Hematopoietic multipotent progenitor cell treated with erythropoietin and hydrocortisone succinate and interleukin-3 and kit ligand, for 6 days (in vitro differentiated cells): ENCODE results near the gene ENOX1.

Experiments
- DNase-seq: peaks from one replicate; pipeline ENCODE4 v3.0.0-alpha.2; 2015

ENOX1 gene

DNA sequence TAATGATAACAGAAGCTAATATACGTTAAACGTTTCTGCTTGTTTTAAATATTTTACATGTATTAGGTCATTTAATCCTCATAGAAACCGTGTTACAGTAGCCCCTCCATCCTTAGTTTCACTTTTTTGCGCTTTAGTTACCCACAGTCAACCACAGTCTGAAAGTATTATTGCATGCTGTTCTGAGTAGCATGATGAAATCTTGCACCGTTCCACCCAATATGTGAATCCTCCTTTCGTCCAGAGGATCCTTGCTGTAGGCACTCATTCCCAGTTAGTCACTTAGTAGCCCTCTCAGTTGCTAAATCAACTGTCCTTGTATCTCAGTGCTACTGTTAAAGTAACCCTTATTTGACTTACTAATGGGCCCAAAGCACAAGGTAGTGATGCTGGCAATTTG is 257.8 kb downstream of the ENOX1 start:
- DNase-seq = no peak

DNA sequence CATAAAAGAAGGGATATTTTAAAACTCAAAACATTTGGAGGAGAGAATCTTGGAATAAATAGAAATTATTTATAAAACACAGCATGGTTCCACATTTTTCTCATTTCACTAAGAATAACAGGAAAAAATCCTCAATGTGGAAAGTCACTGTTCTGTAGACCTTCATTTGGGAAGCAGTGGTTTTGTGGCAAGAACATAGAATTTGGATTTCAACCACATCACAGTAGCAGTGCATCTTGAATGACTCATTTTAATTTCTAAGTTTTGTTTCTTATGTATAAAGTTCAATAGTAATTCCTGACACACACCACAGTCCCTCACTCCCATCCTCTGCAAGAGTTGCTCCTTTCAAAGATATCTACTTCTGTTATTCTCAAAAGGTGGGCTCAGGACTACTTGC is 264.0 kb downstream of the ENOX1 start:
- no peak for DNase-seq

DNA sequence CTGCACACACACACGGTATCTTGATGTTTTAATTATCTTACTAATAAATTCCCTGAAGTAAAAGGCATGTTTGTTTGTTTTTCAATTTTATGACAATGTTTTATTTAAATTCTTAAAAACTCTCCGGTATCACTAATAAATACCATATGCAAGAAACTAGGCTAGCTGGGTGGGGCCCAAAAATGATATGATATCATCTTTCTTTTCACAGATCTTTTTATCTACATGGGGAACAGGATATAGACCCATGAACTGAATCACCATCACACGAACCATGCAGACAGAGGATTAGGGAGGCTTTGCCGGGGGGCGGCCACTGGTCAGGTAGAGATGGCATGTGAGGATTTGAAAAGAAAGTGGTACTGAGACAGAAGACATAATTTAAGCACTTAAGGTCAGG is 266.4 kb downstream of the ENOX1 start:
- DNase-seq = no peak

DNA sequence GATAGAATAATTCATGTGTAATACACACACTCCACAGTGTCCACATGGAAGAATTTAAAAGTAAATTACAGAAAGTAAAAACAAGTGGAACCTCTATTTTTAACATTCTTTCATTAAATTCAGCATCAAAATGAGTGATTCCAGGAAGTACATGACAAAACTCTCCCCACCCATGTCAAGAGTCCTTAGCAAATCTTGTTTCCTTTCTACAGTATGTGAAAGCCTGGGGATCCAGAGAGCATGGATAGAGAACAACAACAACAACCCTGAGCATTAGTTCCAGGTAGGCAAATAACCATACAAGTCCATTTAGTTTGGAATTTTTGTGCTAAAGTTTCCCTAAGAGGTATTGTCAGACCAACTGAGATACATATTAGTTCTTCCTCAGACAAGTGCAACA is 267.9 kb downstream of the ENOX1 start:
- no peak for DNase-seq

DNA sequence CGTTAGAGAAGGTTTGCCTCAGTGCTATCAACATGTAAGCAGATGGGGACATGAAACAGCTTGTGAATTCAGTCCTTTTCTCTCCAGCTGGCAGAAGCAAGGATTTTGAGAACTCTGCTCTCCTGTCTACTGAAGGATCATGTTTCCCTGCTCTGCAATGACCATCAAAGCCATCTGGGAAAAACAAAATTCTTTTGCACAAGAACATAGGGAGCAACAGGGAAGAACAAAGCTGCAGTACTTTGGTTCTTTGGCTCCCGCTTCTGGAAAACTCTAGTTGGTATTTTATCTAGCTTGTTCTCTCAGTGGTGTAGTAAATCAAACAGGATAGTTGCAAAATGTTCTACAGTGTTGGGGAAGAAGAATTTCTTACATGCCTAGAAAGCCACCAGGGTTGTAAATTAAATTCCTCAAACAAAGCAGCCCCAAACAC is 270.4 kb downstream of the ENOX1 start:
- no peak for DNase-seq

DNA sequence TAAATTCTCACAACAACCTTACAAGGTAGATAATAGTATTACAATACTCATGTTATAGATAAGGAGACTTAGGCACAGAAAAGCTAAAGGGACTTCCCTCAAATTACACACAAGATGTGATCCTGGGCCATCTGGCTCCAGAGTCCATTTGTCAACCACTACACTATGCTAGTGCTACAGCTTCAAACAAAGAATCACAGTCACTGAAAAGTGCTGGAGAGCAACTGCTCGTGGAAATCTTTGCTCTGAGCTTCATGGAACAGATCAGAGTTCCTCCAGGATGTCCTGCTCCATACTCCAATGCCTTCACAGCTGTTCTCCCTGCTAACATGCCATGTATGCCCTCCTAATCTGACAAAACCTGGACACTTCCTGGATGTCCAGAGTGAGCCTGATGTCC is 271.2 kb downstream of the ENOX1 start:
- no peak for DNase-seq

DNA sequence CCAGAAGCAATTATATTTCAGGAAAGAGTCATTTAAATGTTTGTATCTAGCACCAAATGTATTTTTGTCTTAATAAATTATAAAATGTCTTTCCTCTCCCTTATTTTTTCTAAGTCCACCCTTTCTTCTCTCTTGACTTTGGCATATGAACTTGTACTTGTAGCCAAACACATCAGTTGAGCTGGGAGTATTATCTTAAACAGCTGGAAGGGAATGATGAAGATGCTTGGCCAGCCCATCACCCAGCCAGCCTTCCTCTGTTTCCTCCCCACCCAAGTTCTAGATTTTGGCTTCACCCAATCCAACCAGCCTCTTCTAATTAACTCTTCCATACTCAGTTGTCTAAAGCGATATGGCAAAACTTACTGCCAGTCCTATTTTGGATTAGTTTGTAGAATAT is 272.5 kb downstream of the ENOX1 start:
- no peak for DNase-seq

DNA sequence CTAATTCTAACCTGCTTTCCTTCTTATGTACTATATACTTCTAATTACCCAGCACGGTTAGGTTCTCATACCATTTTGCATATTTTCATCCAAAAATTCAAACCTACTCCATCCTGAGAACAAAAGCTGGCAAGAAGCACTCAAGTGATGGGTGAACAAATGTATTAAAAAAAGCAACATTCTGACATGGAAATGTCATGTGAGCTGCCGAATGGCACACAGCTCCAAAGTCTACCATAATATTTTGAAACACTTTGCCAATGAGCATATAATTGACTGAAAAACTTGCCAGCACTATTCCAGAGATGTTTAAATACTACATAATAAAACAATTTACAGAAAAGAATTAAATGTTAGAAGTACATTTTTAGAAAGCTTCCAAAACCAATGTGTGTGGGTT is 274.6 kb downstream of the ENOX1 start:
- no peak for DNase-seq

DNA sequence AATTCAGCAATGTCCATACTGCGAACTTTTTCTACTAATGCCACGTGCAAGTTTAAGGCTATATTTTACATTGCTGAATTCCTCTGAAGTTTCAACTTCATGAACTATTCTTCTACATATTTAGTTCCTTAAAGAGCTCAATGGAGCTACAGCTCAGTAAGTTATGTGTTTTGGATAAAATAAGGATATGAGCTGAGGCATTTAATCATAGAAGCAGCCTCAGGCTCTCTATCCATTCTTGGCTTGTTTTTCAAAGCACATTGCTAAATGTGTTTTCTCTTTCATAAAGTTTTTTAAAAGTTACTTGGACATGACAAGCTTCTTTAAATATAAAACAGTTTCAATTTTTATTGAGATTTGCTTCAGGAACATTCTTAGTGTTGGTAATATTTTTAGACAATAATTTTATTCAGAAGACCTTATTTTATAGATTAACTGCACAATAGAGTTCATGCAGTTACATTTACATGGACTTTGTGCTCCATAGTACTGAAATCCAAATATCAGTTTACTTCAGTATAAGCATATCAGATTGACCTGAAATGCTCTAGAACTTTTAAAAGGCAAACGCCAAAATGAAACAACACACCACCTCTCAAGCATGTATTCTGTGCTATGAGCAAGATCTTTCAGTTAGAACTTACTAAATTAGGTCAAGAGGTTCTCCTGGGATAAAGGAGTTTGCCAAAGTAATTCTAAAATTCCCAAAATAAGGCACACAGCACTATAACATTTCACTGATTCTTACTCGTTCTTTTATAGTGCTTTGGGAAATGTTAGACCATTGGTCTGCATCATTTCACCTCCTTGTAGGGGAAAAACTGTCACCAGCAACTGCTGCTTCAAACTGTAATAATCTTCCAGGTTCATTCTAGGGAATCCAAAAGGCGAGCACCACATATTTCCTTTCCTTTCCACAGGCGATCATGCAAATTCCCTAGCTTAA is 275.5 kb downstream of the ENOX1 start:
- no peak for DNase-seq

DNA sequence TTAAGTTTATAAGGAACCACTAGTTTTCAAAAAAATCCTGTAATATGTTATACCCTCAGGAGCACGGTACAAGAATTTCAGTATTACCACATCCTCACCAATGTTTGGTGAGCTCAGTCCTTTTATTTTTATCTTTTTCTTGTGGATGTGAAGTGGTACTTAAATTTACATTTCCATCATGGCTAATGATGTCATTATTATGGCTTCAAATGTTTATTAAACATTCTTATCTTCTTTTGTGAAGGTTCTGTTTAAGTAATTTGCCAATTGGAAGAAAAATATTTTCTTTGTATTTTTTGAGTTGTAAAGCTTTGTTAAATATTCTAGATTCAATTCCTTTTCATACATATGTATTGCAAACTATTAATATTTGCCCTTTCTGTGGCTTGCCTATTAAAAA is 291.0 kb downstream of the ENOX1 start:
- no peak for DNase-seq

DNA sequence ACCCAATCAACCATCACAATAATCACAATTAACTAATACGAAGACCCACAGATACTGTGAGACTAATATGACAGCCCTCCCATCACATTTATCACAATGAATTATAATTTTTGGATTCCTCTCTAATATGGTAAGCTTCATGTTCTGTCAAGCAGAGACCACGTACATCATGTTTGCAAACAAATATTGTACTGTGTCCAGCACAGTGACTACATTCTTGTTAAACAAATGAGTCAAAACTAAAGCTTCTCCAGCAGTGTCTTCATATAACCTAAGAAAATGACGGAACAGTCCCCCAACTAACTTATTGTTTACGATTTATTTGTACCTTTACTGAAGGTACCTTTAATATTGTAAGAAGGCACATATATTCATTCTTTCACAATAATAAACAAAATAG is 292.6 kb downstream of the ENOX1 start:
- DNase-seq = no peak

DNA sequence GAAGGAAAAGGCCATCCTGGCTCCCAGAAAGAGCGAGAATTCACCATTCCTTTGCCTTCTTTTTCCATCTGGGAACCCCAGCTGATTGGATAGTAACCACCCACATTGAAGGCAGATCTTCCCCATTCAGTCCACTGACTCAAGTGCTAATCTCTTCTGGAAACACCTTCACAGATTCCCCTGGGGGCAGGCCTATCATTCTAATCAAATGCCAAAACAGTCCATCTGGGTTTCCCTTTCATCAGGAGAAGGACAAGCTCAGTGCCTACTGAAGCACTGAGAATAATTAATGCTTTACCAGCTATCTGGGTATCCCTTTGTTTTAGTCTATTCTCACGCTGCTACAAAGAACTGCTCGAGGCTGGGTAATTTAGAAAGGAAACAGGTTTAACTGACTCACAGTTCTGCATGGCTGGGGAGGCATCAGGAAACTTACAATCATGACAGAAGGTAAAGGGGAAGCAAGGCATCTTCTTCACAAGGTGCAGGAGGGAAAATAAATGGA is 293.2 kb downstream of the ENOX1 start:
- no peak for DNase-seq

DNA sequence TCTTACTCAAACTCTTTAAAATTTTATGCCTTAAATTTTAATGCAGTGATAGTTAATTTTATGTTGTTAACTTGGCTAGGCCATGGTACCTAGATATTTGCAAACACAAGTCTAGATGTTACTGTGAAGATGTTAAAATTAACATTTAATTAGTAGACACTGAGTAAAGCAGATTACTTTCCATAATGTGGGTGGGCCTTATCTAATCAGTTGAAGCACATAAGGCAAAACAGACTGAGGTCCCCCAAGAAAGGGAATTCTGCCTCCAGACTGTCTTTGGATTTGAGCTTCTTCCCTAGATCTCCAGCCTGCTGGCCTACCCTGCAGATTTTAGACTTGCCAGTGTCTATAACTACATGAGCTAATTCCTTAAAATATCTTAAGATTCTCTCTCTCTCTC is 294.0 kb downstream of the ENOX1 start:
- DNase-seq = no peak

DNA sequence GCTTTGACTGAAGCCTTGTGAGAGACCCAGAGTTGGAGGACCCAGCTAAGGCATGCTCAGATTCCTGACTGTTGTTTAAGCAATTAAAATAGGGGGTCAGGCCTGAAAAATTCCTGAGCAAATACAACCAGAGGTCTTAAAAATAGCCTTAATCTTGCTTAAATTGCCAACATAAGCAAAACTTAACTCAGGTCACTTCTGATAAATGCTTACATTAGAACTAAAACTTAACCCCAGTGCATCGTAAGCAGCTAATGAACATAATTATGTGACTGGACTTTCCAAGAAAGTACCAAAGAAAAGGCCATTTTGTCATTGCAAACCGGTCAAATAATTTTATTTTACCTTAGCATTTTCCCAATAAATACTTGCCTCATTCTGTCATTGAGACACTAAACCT is 294.5 kb downstream of the ENOX1 start:
- DNase-seq = no peak

DNA sequence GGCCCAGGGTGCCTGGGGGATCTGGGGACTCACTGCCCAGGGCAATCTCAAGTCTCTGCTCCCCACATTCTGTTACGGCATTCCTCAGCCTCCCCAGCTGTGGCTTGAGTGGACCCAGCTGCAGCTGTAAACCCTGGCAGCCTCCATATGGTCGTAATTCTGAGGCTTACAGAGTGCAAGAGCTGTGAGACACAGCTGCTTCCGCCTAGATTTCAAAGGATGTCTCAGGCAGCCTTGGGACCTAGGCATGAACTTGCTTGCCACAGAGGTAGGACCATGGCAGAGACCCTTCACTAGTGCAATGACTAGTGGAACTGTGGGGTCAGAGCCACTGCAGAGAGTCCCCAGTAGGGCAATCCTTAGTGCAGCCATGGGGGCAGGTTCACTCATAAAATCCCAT is 297.5 kb downstream of the ENOX1 start:
- no peak for DNase-seq

DNA sequence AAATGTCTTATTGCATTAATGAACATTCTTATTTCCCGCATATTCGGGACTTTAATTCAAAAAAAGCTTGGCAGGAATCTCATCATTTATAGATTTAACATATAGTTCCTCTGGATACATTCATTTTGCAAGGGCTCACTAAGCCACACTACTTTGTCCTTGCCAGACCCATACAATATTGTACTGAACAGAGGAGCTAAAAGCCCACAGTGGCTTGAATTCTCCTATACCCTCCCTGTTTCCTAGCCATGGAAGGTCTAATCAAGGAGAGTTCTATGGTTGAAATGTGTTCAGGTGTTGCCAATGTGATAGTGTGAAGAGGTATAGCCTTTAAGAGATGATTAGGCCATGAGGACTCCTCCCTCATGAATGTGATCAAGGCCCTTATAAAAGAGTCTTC is 298.9 kb downstream of the ENOX1 start:
- no peak for DNase-seq

DNA sequence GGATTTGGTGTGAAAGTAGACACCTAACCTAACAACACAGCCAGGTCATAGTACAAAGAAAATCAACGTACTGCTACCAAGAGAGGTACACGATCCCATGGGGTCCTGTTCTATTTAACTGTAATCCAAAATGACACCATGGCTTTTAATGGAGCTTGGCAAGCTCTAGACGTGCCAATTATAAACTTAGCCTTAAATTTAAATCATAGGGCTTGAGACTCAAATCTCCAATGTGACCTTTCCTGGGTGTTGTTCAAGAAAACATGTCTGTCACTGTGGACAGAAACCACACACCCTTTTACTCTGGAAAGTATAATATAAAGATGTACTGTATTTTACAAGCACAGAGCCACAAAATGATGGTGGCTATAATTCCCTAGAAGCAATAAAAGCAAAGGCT is 299.3 kb downstream of the ENOX1 start:
- DNase-seq = no peak

DNA sequence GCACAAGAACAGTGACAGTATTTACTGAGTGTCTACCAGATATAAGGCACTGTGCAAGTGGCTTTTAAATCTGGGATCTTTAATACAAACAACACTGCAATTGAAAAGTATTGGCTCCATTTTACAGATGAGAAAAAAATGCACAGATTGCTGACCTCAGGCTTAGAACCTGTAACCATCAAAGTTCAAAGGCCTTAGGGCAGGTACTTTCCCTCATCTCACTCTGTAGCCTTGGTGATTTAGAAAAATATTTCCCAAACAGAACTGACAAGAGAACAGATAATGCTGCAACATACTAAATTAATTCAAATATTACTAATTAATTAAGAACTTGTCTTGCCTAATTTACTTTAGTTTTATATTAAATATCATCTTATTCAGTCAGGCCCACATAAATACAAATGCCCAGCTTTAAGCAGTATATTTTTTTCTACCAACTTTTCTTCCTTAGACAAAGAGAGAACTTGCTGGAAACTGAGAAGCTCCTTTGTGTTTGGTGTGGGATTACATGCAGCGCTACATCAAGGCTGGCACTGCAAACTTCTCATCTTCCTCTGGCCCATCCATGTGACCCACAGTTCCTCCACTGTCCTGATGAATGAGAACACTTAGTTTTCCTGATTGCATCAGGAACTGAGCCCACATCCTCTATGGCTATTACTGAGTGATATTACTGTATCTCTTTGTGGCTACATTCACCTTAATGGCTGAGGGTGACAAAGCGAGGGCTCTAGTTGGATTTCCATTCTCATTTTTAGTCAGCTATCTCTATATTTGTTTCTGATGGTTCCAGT is 302.1 kb downstream of the ENOX1 start:
- peak; percentile 12 for DNase-seq

DNA sequence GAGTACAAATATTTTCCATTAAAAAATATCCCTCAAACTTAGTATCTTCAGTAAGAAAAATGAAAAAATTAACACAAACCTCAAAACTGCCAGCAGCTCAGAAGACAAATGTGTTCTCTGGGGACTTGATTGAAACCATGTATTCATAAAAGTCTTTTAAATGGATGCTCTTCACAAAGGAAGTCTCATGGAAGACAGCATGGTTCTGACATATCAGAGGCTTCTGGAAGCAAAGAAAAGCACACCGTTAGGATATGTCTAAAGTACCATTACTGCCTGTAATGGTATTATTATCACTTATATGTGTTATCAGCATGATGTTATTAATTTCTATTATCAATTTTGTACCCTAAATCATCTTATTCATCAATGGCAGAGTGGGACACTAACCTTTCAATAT is 302.8 kb downstream of the ENOX1 start:
- no peak for DNase-seq

DNA sequence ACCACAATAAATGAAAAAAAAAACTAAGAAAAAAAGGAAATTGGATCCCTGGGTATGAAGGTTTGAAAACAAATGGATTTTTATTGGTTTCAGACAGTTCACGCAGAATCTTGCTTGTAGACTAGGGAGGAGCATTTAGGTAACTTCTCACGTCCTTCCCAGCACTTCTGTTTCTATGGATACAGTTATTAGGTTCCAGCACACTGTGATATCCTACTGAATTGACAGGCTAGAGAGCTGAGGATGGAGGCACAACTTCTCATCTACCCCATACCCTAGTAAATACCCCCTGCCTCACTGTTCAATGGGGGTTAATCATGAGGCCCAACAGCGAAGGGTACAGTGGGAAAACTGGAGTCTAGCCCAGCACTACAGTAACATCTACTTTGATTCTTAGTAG is 304.1 kb downstream of the ENOX1 start:
- no peak for DNase-seq

DNA sequence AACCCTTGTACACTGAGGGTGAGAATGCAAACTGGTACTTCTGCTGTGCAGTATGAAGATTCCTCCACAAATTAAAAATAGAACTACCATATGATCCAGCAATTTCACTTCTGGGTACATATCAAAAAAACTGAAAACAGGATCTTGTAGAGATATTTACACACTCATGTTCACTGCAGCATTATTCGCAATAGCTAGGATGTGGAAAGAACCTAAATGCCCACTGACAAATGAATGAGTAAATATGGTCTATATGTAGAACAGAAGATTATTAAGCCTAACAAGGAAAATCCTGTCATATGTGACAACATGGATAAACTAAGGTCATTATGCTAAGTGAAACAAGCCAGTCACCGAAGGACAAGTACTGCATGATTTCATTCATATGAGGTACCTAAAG is 304.7 kb downstream of the ENOX1 start:
- no peak for DNase-seq

DNA sequence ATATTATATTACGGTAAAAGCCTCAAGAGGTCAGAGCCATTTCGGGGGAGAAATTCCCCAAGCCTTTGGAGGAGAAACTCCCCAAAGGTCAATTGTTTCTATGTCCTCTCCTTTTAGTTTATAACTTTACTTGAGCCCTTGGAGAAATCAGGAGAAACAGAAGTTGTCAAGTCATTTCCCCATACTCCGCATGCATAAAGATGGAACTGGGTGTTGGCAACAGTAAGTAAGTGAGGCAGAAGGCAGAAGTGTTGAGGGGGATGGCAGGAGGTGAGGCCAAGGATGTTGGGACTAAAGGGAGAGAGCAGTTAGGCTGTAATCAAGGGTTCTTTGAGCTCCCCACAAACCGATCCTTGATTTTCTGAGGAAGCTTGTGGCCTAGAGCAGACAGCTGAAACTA is 307.9 kb downstream of the ENOX1 start:
- DNase-seq = no peak

DNA sequence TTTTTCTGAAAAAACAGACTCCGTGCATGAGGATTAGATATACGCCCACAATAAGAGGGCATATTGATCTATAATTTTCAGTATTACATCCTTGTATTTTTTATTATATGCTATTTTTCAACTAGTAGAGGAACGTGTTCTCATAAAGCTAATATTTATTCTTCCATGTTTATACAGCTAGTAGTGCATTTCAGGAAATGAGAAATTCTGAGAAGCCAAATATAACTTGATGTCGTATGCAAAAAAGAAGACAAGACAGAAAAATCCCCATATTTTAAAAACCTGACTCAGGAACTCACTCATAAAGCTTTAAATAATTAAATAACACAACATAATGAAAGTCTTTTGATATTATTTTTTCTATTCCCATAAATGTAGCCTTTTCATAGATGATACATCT is 308.6 kb downstream of the ENOX1 start:
- DNase-seq = no peak

DNA sequence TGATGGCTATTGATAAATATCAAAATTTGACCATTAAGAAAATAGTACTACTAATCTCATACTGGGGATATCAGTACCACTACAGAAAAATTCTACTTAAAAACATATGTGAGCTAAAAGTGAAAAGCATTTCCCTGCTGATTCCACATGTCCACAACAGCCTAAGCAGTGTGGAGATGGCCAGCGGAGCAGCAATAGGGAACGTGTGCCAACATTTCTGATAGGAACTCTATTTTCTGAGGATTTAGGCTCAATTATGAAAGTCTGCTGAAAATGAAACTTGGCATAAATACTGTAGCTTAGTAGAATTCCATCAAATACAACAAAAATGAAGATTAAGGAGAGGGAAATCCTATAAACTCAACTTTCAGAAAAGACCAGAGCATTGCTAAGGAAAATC is 311.6 kb downstream of the ENOX1 start:
- no peak for DNase-seq
